NCI-H446 treated with DMSO at 0.1 percent for 48 hours (cell line): Measurements from ENCODE around the gene FHIP2A.
"Not testable (repeated sequence)": the region's sequence is repeated elsewhere in the genome, so short reads cannot be mapped to it uniquely, and the experiment has no call there.

Source experiments
- DNase-seq: peaks from one replicate; lab custom pipeline; 2025; lab: John Stamatoyannopoulos, UW

FHIP2A gene

GRCh38 chr10:114821293-114821914, at the start of gene FHIP2A:
FHIP2A (plus strand) TSS chr10:114821780; CDS start chr10:114822079, 299 bp downstream.
- peak; percentile 34 for DNase-seq

DNA sequence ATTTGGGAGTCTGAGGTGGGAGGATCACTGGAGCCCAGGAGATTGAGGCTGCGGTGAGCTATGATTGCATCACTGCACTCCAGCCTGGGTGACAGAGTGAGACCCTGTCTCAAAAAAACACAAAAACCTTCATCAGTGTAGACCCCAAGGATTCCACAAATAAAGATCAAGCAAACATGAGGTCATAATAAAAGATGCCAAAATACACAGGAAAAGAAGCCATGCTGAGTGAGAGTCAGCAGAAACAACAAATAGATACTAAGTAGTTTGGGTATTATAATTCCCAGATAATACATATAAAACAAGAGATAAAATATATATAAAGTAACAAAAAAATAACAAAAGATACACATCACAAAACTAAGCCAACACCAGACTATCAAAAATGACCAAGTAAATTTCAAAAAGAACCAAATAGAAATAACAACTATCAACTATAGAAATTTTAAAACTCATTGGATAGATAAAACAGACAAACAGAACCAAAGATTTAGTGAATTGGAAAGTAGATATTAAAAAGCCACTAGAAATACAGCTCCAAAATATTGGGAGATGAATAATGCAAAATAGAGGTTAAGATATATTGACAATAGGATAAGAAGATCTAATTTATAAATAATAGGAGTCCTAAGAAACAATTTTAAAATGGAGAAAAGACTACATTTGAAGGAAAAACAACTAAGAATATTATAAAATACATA, 48.9 kb upstream of the FHIP2A start:
- no peak for DNase-seq

GRCh38 chr10:114773197-114773532, 48.4 kb upstream of the FHIP2A start:
- DNase-seq, result no peak

DNA sequence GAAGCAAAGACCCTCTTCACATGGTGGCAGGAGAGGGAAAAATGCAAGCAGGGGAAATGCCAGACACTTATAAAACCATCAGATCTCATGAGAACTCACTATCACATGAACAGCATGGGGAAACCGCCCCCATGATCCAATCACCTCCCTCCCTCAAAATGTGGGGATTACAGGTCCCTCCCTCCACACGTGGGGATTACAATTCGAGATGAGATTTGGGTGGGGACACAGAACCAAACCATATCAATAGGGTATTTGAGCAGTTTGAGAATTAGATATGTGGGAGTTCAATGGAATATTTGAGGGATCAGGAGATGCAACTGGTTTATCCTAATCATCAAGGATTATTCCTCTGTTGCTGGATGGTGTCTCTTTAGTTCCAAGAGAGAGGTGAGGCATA, 46.5 kb upstream of the FHIP2A start:
- DNase-seq, result not testable (repeated sequence)

DNA sequence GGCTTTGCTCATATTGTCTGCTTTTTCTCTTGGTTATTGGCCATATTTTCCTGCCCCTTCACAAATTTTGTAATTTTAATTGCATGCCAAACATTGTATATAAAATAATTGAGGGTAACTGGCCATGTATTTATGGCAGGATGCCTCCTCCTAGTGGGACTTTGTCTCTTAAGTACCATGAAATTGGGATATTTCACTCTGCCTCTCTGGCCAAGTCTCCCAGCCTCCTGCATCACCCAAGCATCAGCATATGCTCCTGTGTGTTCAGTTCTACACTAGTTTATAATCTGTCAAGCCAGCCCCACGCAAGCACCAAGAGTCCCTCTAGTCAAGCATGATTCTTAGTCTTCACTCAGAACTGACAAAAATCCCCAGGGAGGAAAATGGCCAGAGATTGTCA, 44.2 kb upstream of the FHIP2A start:
- peak; percentile 84 for DNase-seq

DNA sequence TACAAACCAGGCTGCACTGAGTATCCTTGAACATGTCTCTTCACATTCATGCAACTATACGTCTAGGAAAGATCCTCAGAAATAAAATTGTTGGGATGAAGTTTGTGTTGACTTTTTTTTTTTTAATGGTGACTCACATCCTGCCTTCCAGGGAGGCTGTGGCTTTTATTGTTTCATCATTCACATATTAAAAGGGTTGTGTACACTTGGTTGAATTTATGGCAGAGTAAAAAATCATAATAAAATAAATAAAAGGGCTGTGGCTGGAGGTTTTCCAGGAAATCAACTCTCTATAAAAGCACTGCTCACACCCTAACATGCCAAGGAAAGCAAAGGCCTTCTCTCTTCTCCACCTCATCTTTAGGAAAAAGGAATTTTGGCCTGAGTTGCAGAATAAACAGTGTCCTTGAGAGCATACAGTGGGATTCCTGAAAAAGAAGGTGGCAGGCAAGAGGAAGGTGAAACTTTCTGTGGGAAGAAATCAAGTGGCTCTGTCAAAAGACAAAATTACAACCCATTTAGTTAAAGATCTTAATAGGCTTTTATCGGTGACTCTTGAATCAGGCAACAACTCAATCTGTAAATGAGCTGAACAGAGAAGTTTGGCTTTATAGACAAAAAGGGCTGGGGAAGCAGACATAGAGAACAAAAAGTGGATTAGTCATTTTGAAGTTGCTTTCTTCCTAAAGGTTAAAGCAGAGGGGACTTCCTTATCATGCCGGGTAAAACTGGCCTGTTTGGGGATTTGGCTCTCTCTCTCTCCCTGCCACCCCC, 41.6 kb upstream of the FHIP2A start:
- DNase-seq, result no peak

- no peak for DNase-seq
Observed at GRCh38 chr10:114780577-114781184, 40.9 kb upstream of the FHIP2A start.

DNA sequence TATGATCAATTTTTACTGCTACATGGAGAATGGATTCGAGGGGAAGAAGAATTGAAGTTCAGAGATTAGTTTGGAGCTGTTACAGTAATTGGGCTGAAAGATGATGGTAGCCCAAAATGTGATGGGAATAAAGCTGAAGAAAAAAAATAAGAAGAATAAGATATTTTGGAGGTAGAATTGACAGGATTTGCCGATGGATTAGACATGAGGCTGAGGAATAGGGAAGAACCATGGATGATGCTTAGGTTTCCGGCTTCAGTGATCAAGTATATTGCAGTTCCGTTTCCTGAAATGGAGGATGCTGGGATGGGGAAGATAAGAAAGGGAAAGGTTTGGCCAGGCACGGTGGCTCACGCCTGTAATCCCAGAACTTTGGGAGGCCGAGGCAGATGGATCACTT, 38.9 kb upstream of the FHIP2A start:
- no peak for DNase-seq

DNA sequence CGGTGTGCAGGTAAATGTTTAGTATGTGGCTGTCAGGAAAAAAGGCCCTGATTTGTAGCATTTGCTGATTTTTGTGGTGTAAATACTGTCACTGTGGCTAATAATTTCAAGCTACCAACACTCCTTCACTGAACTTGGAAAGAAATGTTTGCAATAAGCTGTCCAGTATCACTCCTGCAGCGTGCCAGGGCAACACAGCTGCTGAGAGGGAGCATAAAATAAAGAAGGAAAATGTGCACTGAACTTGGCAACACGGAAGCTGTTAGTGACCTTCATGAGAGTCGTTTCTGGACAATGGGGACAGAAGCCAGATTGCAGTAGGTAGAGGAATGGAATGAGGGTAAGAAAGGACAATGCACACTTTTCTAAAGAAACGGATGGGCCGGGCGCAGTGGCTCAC, 37.9 kb upstream of the FHIP2A start:
- no peak for DNase-seq

- not testable (repeated sequence) for DNase-seq
Observed at GRCh38 chr10:114786492-114786891, 35.1 kb upstream of the FHIP2A start.

- not testable (repeated sequence) for DNase-seq
Observed at GRCh38 chr10:114787131-114787530, 34.4 kb upstream of the FHIP2A start.

DNA sequence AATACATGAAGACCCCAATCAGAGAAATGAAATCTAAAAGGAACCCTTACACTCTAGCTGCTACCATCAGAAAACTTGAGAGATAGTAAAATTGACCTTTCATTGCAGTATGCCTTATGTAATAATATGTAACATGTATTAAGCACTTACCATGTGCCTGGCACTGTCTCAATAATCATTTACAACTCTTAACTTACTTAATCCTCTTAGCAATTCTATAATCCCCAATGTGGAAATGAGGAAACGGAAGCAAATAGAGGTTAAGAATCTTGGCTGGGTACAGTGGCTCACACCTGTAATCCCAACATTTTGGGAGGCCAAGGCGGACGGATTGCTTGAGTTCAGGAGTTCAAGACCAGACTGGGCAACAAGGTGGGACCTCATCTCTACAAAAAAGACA, 29.8 kb upstream of the FHIP2A start:
- no peak for DNase-seq

DNA sequence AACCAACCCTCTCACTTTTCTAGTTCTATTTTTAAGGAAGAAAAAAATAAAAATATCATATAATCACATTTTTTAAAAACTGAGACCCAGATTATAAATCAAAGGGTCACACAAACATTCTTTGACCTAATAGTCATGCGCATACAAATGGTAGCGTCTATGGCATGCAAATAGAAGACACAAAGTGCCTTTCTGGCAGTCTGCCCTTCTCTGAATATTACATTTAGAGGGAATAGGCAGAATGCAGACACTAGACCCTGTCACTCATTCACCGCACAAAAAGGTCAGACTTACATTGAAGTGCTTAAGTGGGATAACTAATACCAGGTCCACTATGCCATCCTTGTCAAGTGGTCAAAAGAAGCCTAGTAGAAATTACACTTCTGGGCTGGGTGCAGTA, 26.5 kb upstream of the FHIP2A start:
- no peak for DNase-seq

DNA sequence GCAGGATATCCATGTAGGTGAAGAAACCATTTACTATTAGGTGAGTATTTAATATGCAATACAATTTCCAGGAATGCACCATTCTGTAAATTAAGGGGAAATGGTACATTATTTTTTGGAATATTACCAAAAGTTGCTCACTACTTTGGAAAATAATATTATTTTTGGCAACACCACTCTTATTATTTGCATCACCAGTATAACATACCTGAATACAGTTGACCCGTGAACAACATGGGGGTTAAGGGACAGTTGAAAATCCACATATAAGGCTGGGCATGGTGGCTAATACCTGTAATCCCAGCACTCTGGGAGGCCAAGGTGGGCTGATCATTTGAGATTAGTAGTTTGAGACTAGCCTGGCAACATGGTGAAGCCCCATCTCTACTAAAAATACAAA, 21.2 kb upstream of the FHIP2A start:
- DNase-seq, result no peak

GRCh38 chr10:114801411-114801813, 20.2 kb upstream of the FHIP2A start:
- no peak for DNase-seq

GRCh38 chr10:114802177-114802576, 19.4 kb upstream of the FHIP2A start:
- no peak for DNase-seq

DNA sequence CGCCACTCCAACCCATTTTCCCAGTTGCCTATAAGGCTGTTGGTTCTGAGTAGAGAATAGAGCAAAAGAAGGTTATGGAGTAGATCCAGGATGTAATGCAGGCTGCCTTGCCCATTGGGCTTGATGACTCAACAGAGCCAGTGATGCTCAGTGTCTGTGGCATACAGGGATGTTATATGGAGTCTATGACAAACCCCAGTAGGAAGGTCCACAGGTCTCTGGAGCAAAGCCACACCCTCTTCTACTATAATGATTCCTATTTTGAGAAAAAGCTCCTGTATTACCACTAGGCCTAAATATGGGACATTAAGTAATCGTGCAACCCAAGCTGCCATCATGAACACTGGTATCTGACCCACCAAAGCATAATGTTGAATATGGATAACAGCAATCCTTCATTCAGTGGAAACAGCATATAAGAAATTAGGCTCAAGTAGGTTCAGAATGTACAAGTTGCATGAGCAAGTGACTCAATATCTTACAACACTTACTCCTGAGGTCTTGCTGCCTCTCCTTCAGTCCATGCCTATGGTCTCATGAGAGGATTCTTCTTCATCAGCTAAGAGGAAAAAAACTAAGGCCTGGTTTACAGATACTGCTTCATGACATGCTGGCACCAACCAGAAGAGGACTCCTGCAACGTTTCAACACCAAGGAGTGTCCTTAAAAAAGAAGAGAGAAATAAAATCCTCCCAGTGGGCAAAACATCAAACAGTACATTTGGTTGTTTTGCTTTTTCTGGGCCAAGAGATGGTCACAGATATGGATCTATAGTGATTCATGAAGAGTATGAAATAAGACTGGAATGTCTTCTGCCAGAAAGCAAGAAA, 14.8 kb upstream of the FHIP2A start:
- DNase-seq, result no peak

GRCh38 chr10:114808982-114809381, 12.6 kb upstream of the FHIP2A start:
- DNase-seq, result no peak

- no peak for DNase-seq
Observed at GRCh38 chr10:114810926-114811325, 10.7 kb upstream of the FHIP2A start.

DNA sequence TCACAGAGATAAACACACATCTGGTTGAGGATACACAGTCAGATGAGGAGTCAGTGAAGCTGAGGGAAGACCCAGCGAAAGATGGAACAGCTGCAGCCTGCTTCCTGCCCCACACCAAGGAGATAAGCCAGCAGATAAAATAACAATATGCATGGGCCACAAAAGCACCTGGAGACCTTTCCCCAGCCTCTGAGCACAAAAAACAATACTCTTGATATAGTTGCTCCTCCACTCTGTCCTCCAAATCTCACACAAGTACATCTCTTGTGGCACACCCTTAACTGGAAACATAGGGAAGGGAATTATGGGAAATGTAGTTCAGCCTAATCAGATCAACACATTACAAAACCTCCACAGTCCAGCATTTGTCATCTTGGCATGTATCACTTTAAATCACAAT, 9.7 kb upstream of the FHIP2A start:
- DNase-seq, result no peak

- DNase-seq, result no peak
Observed at GRCh38 chr10:114815791-114816190, 5.8 kb upstream of the FHIP2A start.

GRCh38 chr10:114816308-114816707, 5.3 kb upstream of the FHIP2A start:
- no peak for DNase-seq
